Spinal cord (tissue), 10 donors: Measurements from ENCODE around the gene PPFIA3. TPM values are rescaled to one million over a fixed set of nuclear protein-coding genes. Genes with fewer than 3 reads are reported as not detected.
A peak's percentile ranks its signal among the peaks of the same experiment; 100 is the strongest.
"Not testable (repeated sequence)": the region's sequence is repeated elsewhere in the genome, so short reads cannot be mapped to it uniquely, and the experiment has no call there.

ENCODE experiments used
- DNase-seq, 6 donors: peaks; one replicate each; pipeline versions ENCODE4 v3.0.0 to v3.0.0-alpha.2; 2013 to 2015; ENCODE audit warnings: low spot score in 6 of 6, low read depth in 4 of 6
- H3K27ac ChIP-seq: one replicate; pipeline ENCODE4 v1.5.1; 2013; ENCODE audit warnings: low read depth, low read length, control low read depth
- H3K27me3 ChIP-seq: one replicate; pipeline ENCODE4 v1.6.1; 2013; ENCODE audit warnings: low read length; ENCODE audit not compliant: control insufficient read depth, insufficient read depth
- H3K36me3 ChIP-seq: one replicate; pipeline ENCODE4 v1.6.1; 2013; ENCODE audit warnings: low read length; ENCODE audit not compliant: control insufficient read depth, insufficient read depth
- H3K4me1 ChIP-seq: one replicate; pipeline ENCODE4 v1.6.1; 2013; ENCODE audit warnings: low read length; ENCODE audit not compliant: control insufficient read depth, insufficient read depth
- H3K4me3 ChIP-seq: one replicate; pipeline ENCODE4 v1.5.1; 2013; ENCODE audit warnings: low read depth, low read length, control low read depth
- H3K9me3 ChIP-seq: one replicate; pipeline ENCODE4 v1.6.1; 2013; ENCODE audit warnings: low read length; ENCODE audit not compliant: control insufficient read depth, insufficient read depth
- WGBS: methylation state at CpG from one replicate; pipeline ENCODE4 v1.1.5; 2013; ENCODE audit warnings: missing lambda C conversion rate; ENCODE audit not compliant: insufficient coverage; 5-methylcytosine and 5-hydroxymethylcytosine counted together
- polyA plus RNA-seq, 2 donors: library from polyadenylated mRNA; unstranded; fragments of 120-200 nt; gene quantifications; one replicate each; pipeline ENCODE4 v1.2.1, GENCODE V29; 2013; ENCODE audit not compliant: insufficient read length in 2 of 2
- total RNA-seq, 2 donors: library from RNA; depleted of rRNA in 1 of 2; stranded (reverse); fragments of 120-200 nt in 1 of 2; fragments of >200 nt in 1 of 2; gene quantifications; one replicate each; pipeline versions ENCODE4 v1.2.3 to v1.2.4, GENCODE V29; 2013 to 2014
- donor health status: healthy.

Gene PPFIA3
- total and polyA plus RNA-seq, 4 donors, result 21.1 to 92.2 (median 56.1) TPM

DNA sequence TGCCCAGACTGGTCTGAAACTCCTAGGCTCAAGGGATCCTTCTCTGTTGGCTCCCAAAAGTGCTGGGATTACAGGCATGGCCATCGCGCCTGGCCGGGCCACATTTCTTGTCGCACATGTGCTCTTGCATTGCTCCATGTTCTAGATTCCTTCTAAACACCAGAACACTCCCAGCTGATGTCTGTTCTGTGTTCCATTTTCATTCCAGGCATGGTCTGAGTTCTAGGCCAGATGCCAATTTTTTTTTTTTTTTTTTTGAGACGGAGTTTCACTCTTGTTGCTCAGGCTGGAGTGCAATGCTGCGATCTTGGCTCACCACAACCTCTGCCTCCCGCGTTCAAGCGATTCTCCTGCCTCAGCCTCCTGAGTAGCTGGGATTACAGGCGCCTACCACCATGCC is 2.5 kb downstream of the PPFIA3 start:
- 95% methylated on average over 4 of the region's 10 CpGs for WGBS
- not testable (repeated sequence) for DNase-seq, H3K27me3 ChIP-seq, H3K36me3 ChIP-seq, H3K4me3 ChIP-seq, H3K9me3 ChIP-seq, H3K27ac ChIP-seq
- H3K4me1 ChIP-seq, result peaks cover 36% of the 10 kb centered on the region

DNA sequence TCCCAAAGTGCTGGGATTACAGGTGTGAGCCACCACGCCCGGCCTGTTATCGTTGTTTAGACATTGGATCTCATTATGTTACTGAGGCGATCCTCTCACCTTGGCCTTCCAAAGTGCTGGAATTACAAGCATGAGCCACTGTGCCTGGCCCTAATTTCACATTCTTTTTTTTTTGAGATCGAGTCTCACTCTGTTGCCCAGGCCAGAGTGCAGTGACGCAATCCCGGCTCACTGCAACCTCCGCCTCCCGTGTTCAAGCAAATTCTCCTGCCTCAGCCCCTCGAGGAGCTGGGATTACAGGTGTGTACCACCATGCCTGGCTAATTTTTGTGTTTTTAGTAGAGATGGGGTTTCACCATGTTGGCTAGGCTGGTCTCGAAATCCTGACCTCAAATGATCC is 3.9 kb downstream of the PPFIA3 start:
- not testable (repeated sequence) for DNase-seq, H3K9me3 ChIP-seq, H3K4me3 ChIP-seq, H3K27ac ChIP-seq, H3K27me3 ChIP-seq, H3K36me3 ChIP-seq
- WGBS, result 91% methylated on average over 11 of the region's 11 CpGs
- peaks cover 33% of the 10 kb centered on the region for H3K4me1 ChIP-seq

DNA sequence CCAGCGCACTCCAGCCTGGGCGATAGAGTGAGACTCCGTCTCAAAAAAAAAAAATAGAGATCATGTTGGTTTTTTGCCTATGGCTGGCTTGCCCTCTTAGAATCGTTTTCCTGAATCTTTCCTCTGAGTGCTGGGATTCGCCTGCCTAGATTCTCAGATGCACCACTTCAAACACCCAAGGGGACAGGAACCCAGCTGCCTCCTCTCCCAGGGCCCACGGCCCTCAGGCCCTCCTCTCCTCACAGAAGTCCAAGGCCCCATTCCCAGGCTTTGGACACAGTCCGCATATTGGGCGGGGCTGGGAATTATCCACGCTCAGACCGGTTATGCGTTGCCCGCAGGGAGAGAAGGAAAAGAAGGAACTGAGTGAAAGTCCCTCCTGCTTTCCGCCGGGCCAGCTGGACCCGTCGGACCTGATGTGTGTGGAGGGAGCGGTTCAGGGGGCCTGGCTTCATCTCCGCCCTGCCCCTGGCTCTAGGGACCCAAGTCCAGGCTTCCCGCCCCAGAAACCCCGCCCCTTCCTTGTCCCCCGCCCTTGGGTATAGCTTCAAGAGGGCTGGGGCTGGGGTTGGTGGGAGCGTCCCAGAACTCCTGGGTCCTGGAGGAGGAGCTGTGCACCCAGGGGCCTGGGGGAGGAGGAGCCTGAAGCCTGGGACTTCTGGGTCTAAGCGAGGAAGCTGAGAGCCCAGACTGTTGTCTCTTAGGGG is 5.8 kb downstream of the PPFIA3 start:
- Histone ChIP-seq H3K4me1 (peaks cover 28% of the 10 kb centered on the region), H3K27ac (no peak overlapping the region), H3K36me3 (peaks cover 18% of the 10 kb centered on the region), H3K9me3 (no peaks in the 10 kb centered on the region), H3K27me3 (peaks cover 2% of the 10 kb centered on the region), H3K4me3 (no peak overlapping the region)
- WGBS, result 31% methylated on average over 14 of the region's 23 CpGs
- no peak for DNase-seq

DNA sequence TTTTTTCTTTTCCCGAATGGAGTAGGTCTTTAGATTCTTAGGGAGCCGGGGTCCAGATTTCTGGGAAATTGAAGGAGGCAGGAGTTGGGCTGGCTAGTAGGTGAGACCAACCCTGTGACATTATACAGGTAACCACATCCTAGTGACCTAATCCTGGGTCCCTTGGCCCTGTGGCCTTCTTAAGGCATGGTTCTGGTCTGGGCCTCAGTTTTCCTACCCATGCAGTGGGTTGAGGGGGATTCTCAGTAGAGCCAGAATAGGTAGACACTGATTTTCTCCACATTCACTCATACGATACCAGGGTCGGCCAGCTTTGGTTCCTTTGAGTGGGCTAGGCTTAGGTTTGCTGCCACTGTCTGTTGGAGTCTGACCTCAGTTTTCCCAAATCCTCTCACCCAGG is 7.2 kb downstream of the PPFIA3 start:
- H3K9me3 ChIP-seq, result no peaks in the 10 kb centered on the region
- no peak overlapping the region for H3K27ac ChIP-seq
- peaks cover 29% of the 10 kb centered on the region for H3K36me3 ChIP-seq
- no peaks in the 10 kb centered on the region for H3K27me3 ChIP-seq
- WGBS, result no CpG with 5 or more reads among the region's 4 CpGs
- no peak for DNase-seq
- H3K4me1 ChIP-seq, result peaks cover 18% of the 10 kb centered on the region
- H3K4me3 ChIP-seq, result no peak overlapping the region

DNA sequence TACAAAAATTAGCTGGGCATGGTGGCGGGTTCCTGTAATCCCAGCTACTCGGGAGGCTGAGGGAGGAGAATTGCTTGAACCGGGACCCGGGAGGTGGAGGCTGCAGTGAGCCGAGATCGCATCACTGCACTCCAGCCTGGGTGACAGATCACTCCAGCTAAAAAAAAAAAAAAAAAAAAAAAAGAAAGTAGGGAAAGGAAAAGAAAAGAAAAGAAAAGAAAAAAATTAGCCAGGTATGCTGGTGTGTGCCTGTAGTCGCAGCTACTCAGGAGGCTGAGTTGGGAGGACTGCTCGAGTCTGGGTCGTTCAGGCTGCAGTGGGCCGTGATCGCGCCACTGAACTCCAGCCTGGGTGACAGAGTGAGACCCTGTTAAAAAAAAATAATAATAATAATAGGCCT is 7.9 kb downstream of the PPFIA3 start:
- Histone ChIP-seq H3K4me1 (peaks cover 18% of the 10 kb centered on the region), H3K4me3 (peak overlapping the region; percentile 12)

DNA sequence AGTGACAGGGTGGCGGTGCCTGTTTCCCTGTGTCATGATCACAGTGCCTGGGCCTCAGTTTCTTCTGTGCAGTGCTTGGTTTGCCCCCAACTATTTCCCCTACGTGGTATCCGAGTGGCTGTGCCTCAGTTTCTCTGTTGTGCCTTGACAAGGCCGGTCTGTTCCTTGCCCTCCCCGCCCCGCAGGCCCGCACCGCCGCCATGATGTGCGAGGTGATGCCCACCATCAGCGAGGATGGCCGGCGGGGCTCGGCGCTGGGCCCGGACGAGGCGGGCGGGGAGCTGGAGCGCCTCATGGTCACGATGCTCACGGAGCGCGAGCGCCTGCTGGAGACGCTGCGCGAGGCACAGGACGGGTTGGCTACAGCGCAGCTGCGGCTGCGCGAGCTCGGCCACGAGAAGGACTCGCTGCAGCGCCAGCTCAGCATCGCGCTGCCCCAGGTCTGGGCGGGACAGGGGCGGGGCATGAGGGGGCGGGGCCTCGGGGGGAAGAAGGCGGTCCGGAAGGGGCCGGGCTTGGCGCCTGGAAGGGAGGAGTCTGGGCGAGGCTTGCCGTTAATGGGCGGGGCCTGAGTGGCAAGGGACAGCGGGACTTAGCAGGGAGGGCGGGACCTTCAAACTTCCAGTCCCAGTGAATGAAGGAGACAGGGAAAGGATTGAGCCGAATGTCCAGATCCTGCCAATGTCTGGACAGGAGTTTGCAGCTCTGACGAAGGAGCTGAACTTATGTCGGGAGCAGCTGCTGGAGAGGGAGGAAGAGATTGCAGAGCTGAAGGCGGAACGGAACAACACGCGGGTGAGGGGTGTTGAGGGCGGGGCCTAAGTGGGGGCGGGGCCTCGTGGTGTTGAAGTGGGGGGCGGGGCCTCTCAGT is 8.6 kb downstream of the PPFIA3 start:
- H3K9me3 ChIP-seq, result no peaks in the 10 kb centered on the region
- H3K4me1 ChIP-seq, result peaks cover 18% of the 10 kb centered on the region
- WGBS, result 3% methylated on average over 53 of the region's 63 CpGs
- H3K36me3 ChIP-seq, result peaks cover 36% of the 10 kb centered on the region
- H3K4me3 ChIP-seq, result peak overlapping the region; percentile 22
- DNase-seq, result peak in 5 of 6 donors; percentile 86 to 98 (median 91)
- H3K27me3 ChIP-seq, result no peaks in the 10 kb centered on the region
- peak overlapping the region; percentile 73 for H3K27ac ChIP-seq

More for the DNA sequence above, 7.9 kb downstream of the PPFIA3 start:
- Histone ChIP-seq H3K36me3 (peaks cover 33% of the 10 kb centered on the region), H3K27ac (peak overlapping the region; percentile 73)
- 100% methylated on average over 1 of the region's 12 CpGs for WGBS
- DNase-seq, H3K9me3 ChIP-seq, H3K27me3 ChIP-seq: not testable (repeated sequence)

DNA sequence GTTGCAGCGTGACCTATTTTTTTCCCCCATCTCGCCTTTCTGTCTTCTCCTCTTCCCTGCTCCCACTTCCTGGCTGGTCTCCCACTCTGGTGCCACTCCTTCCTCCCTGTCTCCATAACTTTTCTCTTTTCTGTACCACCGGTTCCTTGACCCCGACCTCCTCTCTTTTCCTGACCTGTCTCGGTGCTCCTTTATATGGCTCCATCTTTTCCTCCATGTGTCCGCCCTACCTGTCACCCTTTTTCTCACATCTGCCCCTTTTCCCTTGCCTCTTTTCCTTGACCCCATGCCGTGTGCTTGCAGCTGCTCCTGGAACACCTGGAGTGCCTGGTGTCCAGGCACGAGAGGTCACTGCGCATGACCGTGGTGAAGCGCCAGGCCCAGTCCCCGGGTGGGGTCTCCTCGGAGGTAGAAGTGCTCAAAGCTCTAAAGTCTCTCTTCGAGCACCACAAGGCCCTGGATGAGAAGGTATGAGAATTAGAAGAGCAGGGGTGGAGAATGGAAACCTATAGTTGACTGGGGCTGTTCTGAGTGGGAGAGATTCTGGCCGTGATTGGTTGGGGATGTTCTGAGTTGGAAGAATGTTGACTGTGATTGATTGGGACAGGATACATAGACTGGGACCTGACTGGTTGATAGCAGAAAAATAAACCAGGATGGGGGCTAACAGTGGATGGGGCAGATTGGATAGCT is 9.3 kb downstream of the PPFIA3 start:
- H3K4me1 ChIP-seq, result peaks cover 23% of the 10 kb centered on the region
- 58% methylated on average over 15 of the region's 15 CpGs for WGBS
- no peak overlapping the region for H3K27ac ChIP-seq
- H3K27me3 ChIP-seq, result no peaks in the 10 kb centered on the region
- peaks cover 44% of the 10 kb centered on the region for H3K36me3 ChIP-seq
- no peak for DNase-seq
- H3K4me3 ChIP-seq, result peak overlapping the region; percentile 22
- H3K9me3 ChIP-seq, result no peaks in the 10 kb centered on the region

DNA sequence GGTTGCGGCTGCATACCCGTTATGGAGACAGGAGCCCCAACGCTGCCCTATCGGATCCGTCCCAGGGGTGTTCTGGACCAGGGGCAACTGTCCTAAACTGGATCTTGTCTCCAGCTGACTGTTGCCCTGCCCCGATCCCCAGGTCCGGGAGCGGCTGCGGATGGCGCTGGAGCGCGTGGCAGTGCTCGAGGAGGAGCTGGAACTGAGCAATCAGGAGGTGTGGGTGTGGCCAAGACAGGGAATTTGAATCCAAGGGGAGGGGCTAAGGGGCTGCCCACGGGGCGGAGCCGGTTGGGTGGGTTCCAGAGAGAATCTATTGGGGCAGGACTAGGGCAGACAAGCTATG is 9.9 kb downstream of the PPFIA3 start:
- DNase-seq, result no peak
- Histone ChIP-seq H3K4me1 (peaks cover 29% of the 10 kb centered on the region), H3K4me3 (no peak overlapping the region), H3K36me3 (peaks cover 49% of the 10 kb centered on the region), H3K9me3 (no peaks in the 10 kb centered on the region), H3K27ac (no peak overlapping the region), H3K27me3 (no peaks in the 10 kb centered on the region)
- WGBS, result 58% methylated on average over 16 of the region's 16 CpGs

DNA sequence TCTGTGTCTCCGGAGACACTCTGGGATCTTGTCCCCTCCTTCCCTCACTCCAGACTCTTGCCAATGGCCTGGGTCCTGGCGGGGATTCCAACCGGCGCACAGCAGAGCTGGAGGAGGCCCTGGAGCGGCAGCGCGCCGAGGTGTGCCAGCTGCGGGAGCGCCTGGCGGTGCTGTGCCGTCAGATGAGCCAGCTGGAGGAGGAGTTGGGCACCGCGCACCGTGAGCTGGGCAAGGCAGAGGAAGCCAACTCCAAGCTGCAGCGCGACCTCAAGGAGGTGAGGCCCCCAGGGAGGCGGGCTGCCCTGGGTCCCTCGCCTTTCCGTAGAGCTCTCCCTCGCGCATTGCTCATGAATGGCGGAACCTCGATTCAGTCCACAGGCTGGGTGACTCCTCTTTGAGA is 11.0 kb downstream of the PPFIA3 start:
- 95% methylated on average over 24 of the region's 24 CpGs for WGBS
- H3K9me3 ChIP-seq, result no peaks in the 10 kb centered on the region
- H3K36me3 ChIP-seq, result peaks cover 60% of the 10 kb centered on the region
- no peak overlapping the region for H3K4me3 ChIP-seq
- DNase-seq, result no peak
- H3K27me3 ChIP-seq, result no peaks in the 10 kb centered on the region
- H3K27ac ChIP-seq, result no peak overlapping the region
- H3K4me1 ChIP-seq, result peaks cover 29% of the 10 kb centered on the region
